CD14-positive monocyte (primary cell): ENCODE data around the gene MBOAT7. TPM values are rescaled to one million over a fixed set of nuclear protein-coding genes. Genes with fewer than 3 reads are reported as not detected.

ENCODE experiments used
- DNase-seq, 3 donors: peaks; one replicate each; pipeline ENCODE4 v3.0.0-alpha.2; 2011 to 2022
- H2AFZ ChIP-seq: 2 replicates; pipeline ENCODE4 v1.6.0; 2012; ENCODE audit warnings: mild to moderate bottlenecking, low read depth, low read length, inconsistent platforms; ENCODE audit not compliant: insufficient read depth, poor library complexity, severe bottlenecking
- H3K27ac ChIP-seq, 2 donors: 1 replicate in 1 of 2; 2 replicates in 1 of 2; pipeline ENCODE4 v1.5.1; 2012 to 2013; ENCODE audit warnings: low read length in 2 of 2, control low read depth in 1 of 2, inconsistent platforms in 1 of 2, low read depth in 1 of 2, mild to moderate bottlenecking in 1 of 2
- H3K27me3 ChIP-seq, 2 donors: one replicate each; pipeline versions ENCODE4 v1.6.0 to v1.6.1; 2011 to 2013; ENCODE audit warnings: low read length in 2 of 2; ENCODE audit not compliant: control insufficient read depth in 2 of 2, insufficient read depth in 2 of 2
- H3K36me3 ChIP-seq, 2 donors: replicated peaks in 1 of 2; 1 replicate in 1 of 2; 2 replicates in 1 of 2; pipeline versions ENCODE4 v1.5.1 to v1.6.1; 2012 to 2013; ENCODE audit warnings: low read length in 2 of 2, control low read depth in 1 of 2, inconsistent platforms in 1 of 2, mild to moderate bottlenecking in 1 of 2; ENCODE audit not compliant: insufficient read depth in 2 of 2, control insufficient read depth in 1 of 2
- H3K4me1 ChIP-seq, 2 donors: 1 replicate in 1 of 2; 2 replicates in 1 of 2; pipeline versions ENCODE4 v1.5.1 to v1.6.1; 2012 to 2013; ENCODE audit warnings: low read length in 2 of 2, control low read depth in 1 of 2, inconsistent platforms in 1 of 2, mild to moderate bottlenecking in 1 of 2, moderate library complexity in 1 of 2; ENCODE audit not compliant: insufficient read depth in 2 of 2, control insufficient read depth in 1 of 2
- H3K4me2 ChIP-seq: replicated peaks from 2 replicates; pipeline ENCODE3; 2012; ENCODE audit warnings: low read length, moderate library complexity, mild to moderate bottlenecking; ENCODE audit not compliant: poor library complexity, severe bottlenecking; ENCODE audit errors: extremely low read depth
- H3K4me3 ChIP-seq, 3 experiments: fragments of 200-600 bp in 1 of 3; sonication (generic) in 1 of 3; replicated peaks in 1 of 3; 1 replicate in 2 of 3; 2 replicates in 1 of 3; pipeline ENCODE4 v1.5.1; 2011 to 2013; ENCODE audit warnings: low read length in 3 of 3, mild to moderate bottlenecking in 3 of 3, control low read depth in 2 of 3, low read depth in 2 of 3, inconsistent platforms in 1 of 3, moderate library complexity in 1 of 3
- H3K79me2 ChIP-seq: 2 replicates; pipeline ENCODE4 v1.6.0; 2012; ENCODE audit warnings: mild to moderate bottlenecking, control low read depth, inconsistent platforms, low read length, moderate library complexity; ENCODE audit not compliant: insufficient read depth
- H3K9ac ChIP-seq: 2 replicates; pipeline ENCODE4 v1.6.0; 2017; ENCODE audit warnings: low read length, mild to moderate bottlenecking; ENCODE audit not compliant: insufficient read depth, poor library complexity, severe bottlenecking
- H3K9me3 ChIP-seq, 2 donors: replicated peaks in 1 of 2; 1 replicate in 1 of 2; 2 replicates in 1 of 2; pipeline versions ENCODE4 v1.5.1 to v1.6.1; 2012 to 2013; ENCODE audit warnings: low read length in 2 of 2, control low read depth in 1 of 2; ENCODE audit not compliant: control insufficient read depth in 1 of 2, insufficient read depth in 1 of 2
- H4K20me1 ChIP-seq: 2 replicates; pipeline ENCODE4 v1.6.0; 2012; ENCODE audit warnings: mild to moderate bottlenecking, low read length, control low read depth, moderate library complexity; ENCODE audit not compliant: insufficient read depth
- H3K27ac Mint-ChIP-seq, 7 donors: one replicate each; pipeline ENCODE4 v1.8.0; 2020; ENCODE audit warnings: mild to moderate bottlenecking in 7 of 7, mixed read lengths in 7 of 7, moderate library complexity in 6 of 7, inconsistent platforms in 2 of 7
- H3K27me3 Mint-ChIP-seq, 3 donors: one replicate each; pipeline ENCODE4 v1.8.0; 2021 to 2022; ENCODE audit warnings: low read depth in 3 of 3, mild to moderate bottlenecking in 3 of 3, mixed read lengths in 3 of 3, moderate library complexity in 3 of 3, inconsistent platforms in 1 of 3
- H3K36me3 Mint-ChIP-seq, 2 donors: one replicate each; pipeline ENCODE4 v1.8.0; 2020; ENCODE audit warnings: mixed read lengths in 2 of 2, inconsistent platforms in 1 of 2, mild to moderate bottlenecking in 1 of 2
- H3K4me1 Mint-ChIP-seq: one replicate; pipeline ENCODE4 v1.8.0; 2020; ENCODE audit warnings: mild to moderate bottlenecking, mixed read lengths
- H3K4me3 Mint-ChIP-seq, 2 donors: one replicate each; pipeline ENCODE4 v1.8.0; 2020; ENCODE audit warnings: mild to moderate bottlenecking in 2 of 2, mixed read lengths in 2 of 2, moderate library complexity in 1 of 2
- H3K9me3 Mint-ChIP-seq, 7 donors: one replicate each; pipeline ENCODE4 v1.8.0; 2020 to 2022; ENCODE audit warnings: mixed read lengths in 7 of 7, mild to moderate bottlenecking in 6 of 7, moderate library complexity in 6 of 7, inconsistent platforms in 2 of 7
- WGBS: methylation state at CpG from one replicate; pipeline ENCODE4 v1.1.5; 2013; ENCODE audit warnings: missing lambda C conversion rate; ENCODE audit not compliant: insufficient coverage; 5-methylcytosine and 5-hydroxymethylcytosine counted together
- intact Hi-C, 2 donors: fragments of 100-400 bp; cut with micrococcal nuclease; formaldehyde crosslinking; loops; one replicate each; pipeline versions ENCODE4 v1.15.0 to v1.15.1; 2023
- polyA plus RNA-seq, 3 donors: library from polyadenylated mRNA; depleted of rRNA in 1 of 3; unstranded in 2 of 3; stranded (reverse) in 1 of 3; fragments of 300-500 nt in 2 of 3; fragments of >200 nt in 1 of 3; fragmentation: Illumina TruSeq in 2 of 3; gene quantifications; 1 replicate in 2 of 3; 2 replicates in 1 of 3; pipeline ENCODE4 v1.2.3, GENCODE V29; 2012 to 2021
- TF ChIP-seq, protein P1 (sequence below): fragments of 200-600 bp; IDR thresholded peaks from one replicate; pipeline ENCODE4 v1.8.0; 2022; ENCODE audit warnings: antibody characterized with exemption, mild to moderate bottlenecking

MBOAT7 gene
- polyA plus RNA-seq, 3 donors: 84.0 to 115 (median 111) TPM

GRCh38 chr19:54138489-54139256 lies 50.7 kb downstream of the MBOAT7 start:
- peak in 1 of 3 donors; percentile 18 for DNase-seq
- Mint-ChIP-seq H3K27ac (peak overlapping the region; percentile 78 to 95 (median 87)), H3K27me3 (peaks cover under 1 to 12% (median 2%) of the 10 kb centered on the region in 3 donors), H3K9me3 (peaks cover 0 to 2% (median 0%) of the 10 kb centered on the region in 7 donors), H3K36me3 (peaks cover 27 to 37% of the 10 kb centered on the region in 2 donors), H3K4me3 (peak overlapping the region; percentile 82 to 86), H3K4me1 (peaks cover 38% of the 10 kb centered on the region)
- H2AFZ ChIP-seq: peak overlapping the region; percentile 70
- no peaks in the 10 kb centered on the region for H3K9me3 ChIP-seq
- 47% methylated on average over 17 of the region's 31 CpGs for WGBS
- H3K79me2 ChIP-seq: peaks cover 59% of the 10 kb centered on the region
- peak overlapping the region in 1 of 2 donors; percentile 91 for H3K27ac ChIP-seq
- peak overlapping the region; percentile 66 to 92 (median 87) for H3K4me3 ChIP-seq
- H3K9ac ChIP-seq: peak overlapping the region; percentile 100
- peaks cover 28 to 39% of the 10 kb centered on the region in 2 donors for H3K4me1 ChIP-seq
- H3K36me3 ChIP-seq: peaks cover 37 to 46% of the 10 kb centered on the region in 2 donors
- intact Hi-C loops: no loop called here
- H3K27me3 ChIP-seq: peaks cover 0 to 3% of the 10 kb centered on the region in 2 donors
- peak overlapping the region; percentile 93 for H3K4me2 ChIP-seq
- TF ChIP-seq, protein P1, sequence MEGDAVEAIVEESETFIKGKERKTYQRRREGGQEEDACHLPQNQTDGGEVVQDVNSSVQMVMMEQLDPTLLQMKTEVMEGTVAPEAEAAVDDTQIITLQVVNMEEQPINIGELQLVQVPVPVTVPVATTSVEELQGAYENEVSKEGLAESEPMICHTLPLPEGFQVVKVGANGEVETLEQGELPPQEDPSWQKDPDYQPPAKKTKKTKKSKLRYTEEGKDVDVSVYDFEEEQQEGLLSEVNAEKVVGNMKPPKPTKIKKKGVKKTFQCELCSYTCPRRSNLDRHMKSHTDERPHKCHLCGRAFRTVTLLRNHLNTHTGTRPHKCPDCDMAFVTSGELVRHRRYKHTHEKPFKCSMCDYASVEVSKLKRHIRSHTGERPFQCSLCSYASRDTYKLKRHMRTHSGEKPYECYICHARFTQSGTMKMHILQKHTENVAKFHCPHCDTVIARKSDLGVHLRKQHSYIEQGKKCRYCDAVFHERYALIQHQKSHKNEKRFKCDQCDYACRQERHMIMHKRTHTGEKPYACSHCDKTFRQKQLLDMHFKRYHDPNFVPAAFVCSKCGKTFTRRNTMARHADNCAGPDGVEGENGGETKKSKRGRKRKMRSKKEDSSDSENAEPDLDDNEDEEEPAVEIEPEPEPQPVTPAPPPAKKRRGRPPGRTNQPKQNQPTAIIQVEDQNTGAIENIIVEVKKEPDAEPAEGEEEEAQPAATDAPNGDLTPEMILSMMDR: no peak
- H4K20me1 ChIP-seq: peaks cover 56% of the 10 kb centered on the region

GRCh38 chr19:54137699-54138488 lies 51.5 kb downstream of the MBOAT7 start, which contains the start of gene CNOT3:
Gene CNOT3, plus strand, starts transcription at chr19:54137762. Its CDS starts 5,217 bp downstream, at chr19:54142979.
- peak within 1 kb of the TSS; percentile 74 for H2AFZ ChIP-seq
- intact Hi-C loops: loop anchor here (1.0 to 2.0 kb wide), 3 partner anchors 21 to 36 kb away; partner anchors contain the start of genes LENG1 (in 2 of the 2) and NDUFA3 (in 1 of the 2)
- peaks cover 49% of the 10 kb centered on the region for H4K20me1 ChIP-seq
- Mint-ChIP-seq H3K27ac (peak within 1 kb of the TSS; percentile 82 to 95 (median 94)), H3K9me3 (peaks cover 0 to 2% (median 0%) of the 10 kb centered on the region in 7 donors), H3K4me3 (peak within 1 kb of the TSS; percentile 82 to 93), H3K36me3 (peaks cover 19 to 33% of the 10 kb centered on the region in 2 donors), H3K4me1 (peaks cover 38% of the 10 kb centered on the region), H3K27me3 (peaks cover 2 to 12% (median 2%) of the 10 kb centered on the region in 3 donors)
- H3K27ac ChIP-seq: peak within 1 kb of the TSS; percentile 21 to 91
- peak in 1 of 3 donors; percentile 19 for DNase-seq
- WGBS: under 1% methylated on average over 74 of the region's 103 CpGs
- H3K4me3 ChIP-seq: peak within 1 kb of the TSS; percentile 66 to 92 (median 87)
- H3K4me2 ChIP-seq: peak within 1 kb of the TSS; percentile 93
- H3K36me3 ChIP-seq: peaks cover 30 to 38% of the 10 kb centered on the region in 2 donors
- H3K9ac ChIP-seq: peak within 1 kb of the TSS; percentile 100
- H3K79me2 ChIP-seq: peaks cover 53% of the 10 kb centered on the region
- TF ChIP-seq, protein P1: no peak
- H3K27me3 ChIP-seq: peaks cover 0 to 3% of the 10 kb centered on the region in 2 donors
- H3K4me1 ChIP-seq: peaks cover 28 to 39% of the 10 kb centered on the region in 2 donors
- peaks cover 0 to 2% of the 10 kb centered on the region in 2 donors for H3K9me3 ChIP-seq
